Measurements from ENCODE around the gene FRMD7.
A peak's percentile ranks its signal among the peaks of the same experiment; 100 is the strongest.

FRMD7 gene

GRCh38 chrX:132031867-132032266 lies 96.0 kb downstream of the FRMD7 start:
- Histone ChIP-seq H3K4me3 (IDR thresholded peaks at IDR 0.05; ENCODE audit: insufficient read depth, low read depth, low read length) (no peak overlapping the region), H2AFZ (ENCODE audit: low read depth) (no peak overlapping the region), H3K27me3 (ENCODE audit: insufficient read depth, low read depth) (no peaks in the 10 kb centered on the region), H3K4me1 (ENCODE audit: low read depth, poor library complexity, severe bottlenecking) (peaks cover 34% of the 10 kb centered on the region), H3K4me2 (peak overlapping the region; percentile 21), H3K79me2 (ENCODE audit: insufficient read depth, low read depth) (peaks cover 63% of the 10 kb centered on the region), H3K36me3 (ENCODE audit: insufficient read depth) (no peaks in the 10 kb centered on the region), H4K20me1 (ENCODE audit: insufficient read depth) (no peaks in the 10 kb centered on the region; the same call in 1 of the 2 replicates), H3K9ac (no peak overlapping the region), H3K27ac (no peak overlapping the region)
- no peak for TF ChIP-seq CTCF (conservative IDR thresholded peaks at IDR 0.05; ENCODE audit: low read depth, low read length)

- Histone ChIP-seq H4K20me1 (ENCODE audit: insufficient read depth) (no peaks in the 10 kb centered on the region; the same call in 1 of the 2 replicates), H3K27me3 (ENCODE audit: insufficient read depth, low read depth) (no peaks in the 10 kb centered on the region), H3K36me3 (ENCODE audit: insufficient read depth) (no peaks in the 10 kb centered on the region), H3K79me2 (ENCODE audit: insufficient read depth, low read depth) (peaks cover 79% of the 10 kb centered on the region), H3K4me1 (ENCODE audit: low read depth, poor library complexity, severe bottlenecking) (peaks cover 44% of the 10 kb centered on the region), H2AFZ (ENCODE audit: low read depth) (no peak overlapping the region), H3K4me2 (no peak overlapping the region), H3K27ac (no peak overlapping the region), H3K9ac (no peak overlapping the region), H3K4me3 (IDR thresholded peaks at IDR 0.05; ENCODE audit: insufficient read depth, low read depth, low read length) (no peak overlapping the region)
- TF ChIP-seq CTCF (conservative IDR thresholded peaks at IDR 0.05; ENCODE audit: low read depth, low read length): no peak
Observed at GRCh38 chrX:132030264-132030663, 97.6 kb downstream of the FRMD7 start.

Measured in KMS-11 (cell line).